ENCODE measurements around the gene TSFM. TPM values are rescaled to one million over a fixed set of nuclear protein-coding genes. Genes with fewer than 3 reads are reported as not detected.

The TSFM gene
- total RNA-seq, 1 experiment from 2014 or later: 37.9 TPM

Other genes starting within 250 kb of the TSFM start
- 97.9 and 119 TPM in 2 replicates for gene DCTN2, start 235.6 kb upstream of the TSFM start, total RNA-seq (2014; rRNA removed; shearing (Covaris generic))
- gene KIF5A, start 232.7 kb upstream of the TSFM start, total RNA-seq (2014; rRNA removed; shearing (Covaris generic)): 0.30 and 0.37 TPM in 2 replicates
- 71.2 and 85.3 TPM in 2 replicates for gene PIP4K2C, start 191.6 kb upstream of the TSFM start, total RNA-seq (2014; rRNA removed; shearing (Covaris generic))
- 20.1 and 21.4 TPM in 2 replicates for gene DTX3, start 178.0 kb upstream of the TSFM start, total RNA-seq (2014; rRNA removed; shearing (Covaris generic))
- 6.2 and 13.2 TPM in 2 replicates for gene ARHGEF25, start 171.4 kb upstream of the TSFM start, total RNA-seq (2014; rRNA removed; shearing (Covaris generic))
- gene B4GALNT1, start 149.6 kb upstream of the TSFM start, total RNA-seq (2014; rRNA removed; shearing (Covaris generic)): 21.6 and 43.3 TPM in 2 replicates
- gene OS9, start 88.7 kb upstream of the TSFM start, total RNA-seq (2014; rRNA removed; shearing (Covaris generic)): 298 and 647 TPM in 2 replicates
- 0.07 TPM in 1 of 2 replicates, not detected in the other for gene AGAP2, start 44.0 kb upstream of the TSFM start, total RNA-seq (2014; rRNA removed; shearing (Covaris generic))
- gene TSPAN31, start 37.7 kb upstream of the TSFM start, total RNA-seq (2014; rRNA removed; shearing (Covaris generic)): 36.2 and 57.0 TPM in 2 replicates
- 175 and 179 TPM in 2 replicates for gene CDK4, start 30.5 kb upstream of the TSFM start, total RNA-seq (2014; rRNA removed; shearing (Covaris generic))
- gene MARCHF9, start 27.7 kb upstream of the TSFM start, total RNA-seq (2014; rRNA removed; shearing (Covaris generic)): 6.7 and 7.9 TPM in 2 replicates
- gene CYP27B1, start 15.7 kb upstream of the TSFM start, total RNA-seq (2014; rRNA removed; shearing (Covaris generic)): 1.8 and 3.2 TPM in 2 replicates
- gene METTL1, start 10.7 kb upstream of the TSFM start, total RNA-seq (2014; rRNA removed; shearing (Covaris generic)): 8.4 and 12.4 TPM in 2 replicates
- gene EEF1AKMT3, start 10.2 kb upstream of the TSFM start, total RNA-seq (2014; rRNA removed; shearing (Covaris generic)): 6.6 and 8.9 TPM in 2 replicates
- gene AVIL, start 35.9 kb downstream of the TSFM start, total RNA-seq (2014; rRNA removed; shearing (Covaris generic)): 0.10 TPM in 1 of 2 replicates, not detected in the other
- 37.3 and 44.2 TPM in 2 replicates for gene CTDSP2, start 63.9 kb downstream of the TSFM start, total RNA-seq (2014; rRNA removed; shearing (Covaris generic))
- 20.7 and 24.8 TPM in 2 replicates for gene ATP23, start 158.8 kb downstream of the TSFM start, total RNA-seq (2014; rRNA removed; shearing (Covaris generic))